Parathyroid adenoma (tissue), 2 donors: ENCODE results near the gene COX6B2.

Source experiments
- H2AFZ ChIP-seq: fragments of 300-600 bp; sonication (generic); one replicate; pipeline ENCODE4 v1.7.0; 2017; ENCODE audit warnings: antibody characterized with exemption, mild to moderate bottlenecking
- H3K27ac ChIP-seq: fragments of 300-600 bp; sonication (generic); one replicate; pipeline ENCODE4 v1.7.0; 2017
- H3K27me3 ChIP-seq: fragments of 300-600 bp; sonication (generic); one replicate; pipeline ENCODE4 v1.7.0; 2017; ENCODE audit warnings: low read length; ENCODE audit not compliant: control insufficient read depth, insufficient read depth
- H3K36me3 ChIP-seq: fragments of 300-600 bp; sonication (generic); one replicate; pipeline ENCODE4 v1.7.0; 2017; ENCODE audit warnings: low read length; ENCODE audit not compliant: control insufficient read depth, insufficient read depth
- H3K4me1 ChIP-seq: fragments of 300-600 bp; sonication (generic); one replicate; pipeline ENCODE4 v1.7.0; 2017; ENCODE audit warnings: control low read depth
- H3K4me2 ChIP-seq: fragments of 300-600 bp; sonication (generic); one replicate; pipeline ENCODE4 v1.7.0; 2017; ENCODE audit warnings: low read length
- H3K4me3 ChIP-seq: fragments of 300-600 bp; sonication (generic); one replicate; pipeline ENCODE4 v1.7.0; 2017; ENCODE audit warnings: low read depth, low read length
- H3K79me2 ChIP-seq: fragments of 300-600 bp; sonication (generic); one replicate; pipeline ENCODE4 v1.7.0; 2017; ENCODE audit warnings: control low read depth
- H3K9ac ChIP-seq: fragments of 300-600 bp; sonication (generic); one replicate; pipeline ENCODE4 v1.7.0; 2017; ENCODE audit warnings: mild to moderate bottlenecking
- H3K9me3 ChIP-seq: fragments of 300-600 bp; sonication (generic); one replicate; pipeline ENCODE4 v1.7.0; 2017; ENCODE audit warnings: low read length; ENCODE audit not compliant: control insufficient read depth
- TF ChIP-seq, protein P1 (sequence below): fragments of 300-600 bp; sonication (generic); IDR thresholded peaks from one replicate; pipeline ENCODE4 v1.7.0; 2017; ENCODE audit warnings: antibody characterized with exemption, mild to moderate bottlenecking
- donor health status: primary hyperparathyroidism.

The COX6B2 gene

DNA sequence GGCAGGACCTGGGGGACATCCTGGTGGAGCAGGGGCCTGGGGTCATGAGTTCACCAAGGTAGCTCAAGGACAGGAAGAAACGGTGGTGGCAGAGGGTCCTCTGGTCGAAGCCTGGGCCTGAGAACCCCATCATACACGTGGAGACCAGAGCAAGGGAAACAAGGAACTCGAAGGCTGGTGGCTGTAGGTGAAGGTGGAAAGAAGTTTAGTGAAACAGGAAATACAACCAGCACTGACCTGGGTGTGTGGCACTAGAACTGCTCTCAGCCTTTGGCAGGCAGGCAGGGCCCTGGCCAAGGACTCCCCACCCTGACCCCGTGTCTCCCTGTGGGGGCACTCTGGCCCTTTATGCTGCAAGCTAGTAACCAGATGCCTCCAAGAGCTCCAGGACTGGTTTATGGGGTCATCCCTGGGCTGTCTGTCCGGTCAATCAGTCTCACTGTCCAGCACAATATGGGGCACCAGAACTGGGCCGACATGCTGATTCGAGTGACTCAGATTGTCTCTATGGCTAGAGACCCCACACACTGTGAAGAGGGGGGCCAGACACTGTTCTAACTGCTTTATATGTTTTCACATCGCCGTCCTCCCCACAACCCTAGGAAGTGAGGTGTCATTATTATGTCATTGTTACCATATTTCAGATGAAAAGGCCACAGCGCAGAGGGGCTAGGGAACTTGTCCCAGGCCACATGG lies 3.8 kb downstream of the COX6B2 start:
- H3K9me3 ChIP-seq, result no peaks in the 10 kb centered on the region
- H3K27me3 ChIP-seq, result no peaks in the 10 kb centered on the region
- H3K27ac ChIP-seq, result no peak overlapping the region
- H3K4me3 ChIP-seq, result no peak overlapping the region
- H3K4me1 ChIP-seq, result no peaks in the 10 kb centered on the region
- H3K79me2 ChIP-seq, result no peaks in the 10 kb centered on the region
- TF ChIP-seq, protein P1, sequence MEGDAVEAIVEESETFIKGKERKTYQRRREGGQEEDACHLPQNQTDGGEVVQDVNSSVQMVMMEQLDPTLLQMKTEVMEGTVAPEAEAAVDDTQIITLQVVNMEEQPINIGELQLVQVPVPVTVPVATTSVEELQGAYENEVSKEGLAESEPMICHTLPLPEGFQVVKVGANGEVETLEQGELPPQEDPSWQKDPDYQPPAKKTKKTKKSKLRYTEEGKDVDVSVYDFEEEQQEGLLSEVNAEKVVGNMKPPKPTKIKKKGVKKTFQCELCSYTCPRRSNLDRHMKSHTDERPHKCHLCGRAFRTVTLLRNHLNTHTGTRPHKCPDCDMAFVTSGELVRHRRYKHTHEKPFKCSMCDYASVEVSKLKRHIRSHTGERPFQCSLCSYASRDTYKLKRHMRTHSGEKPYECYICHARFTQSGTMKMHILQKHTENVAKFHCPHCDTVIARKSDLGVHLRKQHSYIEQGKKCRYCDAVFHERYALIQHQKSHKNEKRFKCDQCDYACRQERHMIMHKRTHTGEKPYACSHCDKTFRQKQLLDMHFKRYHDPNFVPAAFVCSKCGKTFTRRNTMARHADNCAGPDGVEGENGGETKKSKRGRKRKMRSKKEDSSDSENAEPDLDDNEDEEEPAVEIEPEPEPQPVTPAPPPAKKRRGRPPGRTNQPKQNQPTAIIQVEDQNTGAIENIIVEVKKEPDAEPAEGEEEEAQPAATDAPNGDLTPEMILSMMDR, result no peak
- no peak overlapping the region for H2AFZ ChIP-seq
- H3K9ac ChIP-seq, result no peak overlapping the region
- no peaks in the 10 kb centered on the region for H3K36me3 ChIP-seq
- H3K4me2 ChIP-seq, result no peak overlapping the region

DNA sequence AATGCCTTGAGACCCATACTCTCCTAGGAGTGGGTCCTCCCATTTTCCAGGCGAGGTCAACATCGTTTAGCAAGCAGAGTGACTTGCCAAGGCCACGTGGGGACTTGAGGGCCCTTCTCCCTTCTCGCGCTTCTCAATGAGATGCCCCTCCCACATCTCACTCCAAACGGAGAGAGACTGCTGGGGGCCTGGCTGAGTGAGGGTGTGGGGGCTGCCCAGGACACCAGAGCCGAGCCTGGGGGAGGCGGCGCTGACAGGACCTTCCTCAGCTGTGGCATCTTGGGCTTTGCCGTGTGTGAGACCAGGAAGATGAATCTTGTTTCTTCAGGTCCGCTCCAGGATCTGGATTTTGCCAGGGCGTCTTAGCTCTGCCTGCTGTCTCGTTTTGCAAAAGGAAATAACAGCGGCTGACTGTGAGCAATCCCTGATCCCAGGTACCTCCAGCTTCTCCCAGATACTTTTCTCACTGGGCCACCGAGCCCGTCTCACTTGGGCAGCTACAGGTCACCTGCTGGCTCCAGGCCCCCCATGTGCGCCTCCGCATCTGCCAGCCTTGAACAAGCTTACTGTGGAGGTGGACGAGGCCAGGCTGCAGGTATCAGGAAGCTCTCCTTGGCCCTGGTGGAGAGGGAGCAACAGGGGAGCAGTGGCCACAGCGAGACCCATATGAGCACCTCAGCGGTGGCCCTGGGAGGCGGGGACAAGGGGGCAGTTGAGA lies 6.0 kb downstream of the COX6B2 start:
- H2AFZ ChIP-seq, result no peak overlapping the region
- H3K4me1 ChIP-seq, result no peaks in the 10 kb centered on the region
- H3K9me3 ChIP-seq, result no peaks in the 10 kb centered on the region
- no peaks in the 10 kb centered on the region for H3K79me2 ChIP-seq
- no peak overlapping the region for H3K4me2 ChIP-seq
- H3K27ac ChIP-seq, result no peak overlapping the region
- no peaks in the 10 kb centered on the region for H3K36me3 ChIP-seq
- no peak overlapping the region for H3K9ac ChIP-seq
- H3K27me3 ChIP-seq, result no peaks in the 10 kb centered on the region
- H3K4me3 ChIP-seq, result no peak overlapping the region
- TF ChIP-seq, protein P1, result no peak

DNA sequence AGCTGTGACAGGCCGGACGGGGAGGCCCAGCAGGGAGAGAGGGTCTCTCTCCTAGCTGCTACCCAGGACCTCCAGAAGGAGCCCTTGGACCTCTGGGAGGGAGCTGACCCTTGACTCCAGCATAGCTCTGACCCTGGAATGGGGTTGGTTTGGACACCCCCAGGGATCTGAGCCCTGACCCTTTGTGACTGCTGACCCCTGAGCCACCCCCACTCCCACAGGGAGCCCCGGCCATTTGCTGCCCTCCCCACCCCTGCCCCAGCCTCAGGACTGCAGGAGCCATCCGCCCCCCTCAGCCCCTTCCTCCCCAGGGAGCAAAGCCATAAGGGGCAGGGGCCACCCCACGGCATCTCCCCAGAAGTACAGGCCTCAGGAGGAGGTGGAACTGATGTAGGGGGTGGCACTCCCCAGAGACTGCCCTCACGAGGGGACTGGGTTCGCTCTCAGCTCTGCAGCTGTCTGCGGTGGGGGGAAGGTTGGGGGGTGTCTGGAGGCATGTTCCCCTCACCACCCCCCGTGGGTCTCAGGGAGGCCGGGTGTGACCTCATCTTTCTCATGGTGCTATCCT lies 7.0 kb downstream of the COX6B2 start:
- Histone ChIP-seq H3K4me2 (no peak overlapping the region), H3K36me3 (no peaks in the 10 kb centered on the region), H3K79me2 (no peaks in the 10 kb centered on the region), H3K27me3 (no peaks in the 10 kb centered on the region), H3K27ac (no peak overlapping the region), H3K9me3 (no peaks in the 10 kb centered on the region), H3K4me3 (no peak overlapping the region), H2AFZ (no peak overlapping the region), H3K9ac (no peak overlapping the region), H3K4me1 (no peaks in the 10 kb centered on the region)
- TF ChIP-seq, protein P1, result no peak

DNA sequence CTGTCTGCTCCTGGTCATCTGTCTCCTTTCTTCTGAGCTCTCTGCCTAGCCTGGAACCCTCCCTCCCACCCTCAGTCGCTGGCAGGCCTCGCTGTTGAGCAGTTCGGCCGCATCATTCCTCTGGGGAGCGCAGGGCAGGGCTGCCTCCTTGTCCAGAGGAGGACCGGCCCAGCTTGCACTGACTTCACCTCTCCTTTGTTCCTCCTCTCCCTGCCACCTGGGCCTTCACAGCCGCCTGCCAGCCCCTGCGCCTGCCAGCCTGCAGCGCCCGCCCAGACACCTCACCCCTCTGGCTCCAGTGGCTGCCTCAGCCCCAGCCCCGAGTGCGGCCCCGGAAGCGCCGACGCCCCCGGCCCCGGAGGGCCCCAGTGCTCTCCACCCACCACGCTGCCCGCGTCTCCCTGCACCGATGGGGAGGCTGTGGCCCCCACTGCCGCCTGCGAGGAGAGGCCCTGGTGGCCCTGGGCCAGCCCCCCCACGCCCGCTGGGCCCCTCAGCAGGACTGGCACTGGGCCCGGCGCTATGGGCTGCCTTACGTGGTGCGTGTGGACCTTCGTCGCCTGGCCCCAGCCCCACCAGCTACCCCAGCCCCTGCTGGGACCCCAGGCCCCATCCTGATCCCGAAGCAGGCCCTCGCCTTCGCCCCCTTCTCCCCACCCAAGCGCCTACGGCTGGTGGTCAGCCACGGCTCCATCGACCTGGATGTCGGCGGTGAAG lies 7.6 kb downstream of the COX6B2 start:
- H2AFZ ChIP-seq, result no peak overlapping the region
- H3K36me3 ChIP-seq, result no peaks in the 10 kb centered on the region
- H3K4me2 ChIP-seq, result no peak overlapping the region
- H3K27me3 ChIP-seq, result no peaks in the 10 kb centered on the region
- no peaks in the 10 kb centered on the region for H3K79me2 ChIP-seq
- no peaks in the 10 kb centered on the region for H3K4me1 ChIP-seq
- no peak overlapping the region for H3K9ac ChIP-seq
- no peak overlapping the region for H3K27ac ChIP-seq
- TF ChIP-seq, protein P1, result no peak
- no peak overlapping the region for H3K4me3 ChIP-seq
- H3K9me3 ChIP-seq, result no peaks in the 10 kb centered on the region
